Measurements from ENCODE around the gene PRKCA. TPM values are rescaled to one million over a fixed set of nuclear protein-coding genes. Genes with fewer than 3 reads are reported as not detected.
"Not testable (repeated sequence)": the region's sequence is repeated elsewhere in the genome, so short reads cannot be mapped to it uniquely, and the experiment has no call there.

Gene PRKCA
- total RNA-seq, 1 donor from 2014 or later = 2.2 TPM

DNA sequence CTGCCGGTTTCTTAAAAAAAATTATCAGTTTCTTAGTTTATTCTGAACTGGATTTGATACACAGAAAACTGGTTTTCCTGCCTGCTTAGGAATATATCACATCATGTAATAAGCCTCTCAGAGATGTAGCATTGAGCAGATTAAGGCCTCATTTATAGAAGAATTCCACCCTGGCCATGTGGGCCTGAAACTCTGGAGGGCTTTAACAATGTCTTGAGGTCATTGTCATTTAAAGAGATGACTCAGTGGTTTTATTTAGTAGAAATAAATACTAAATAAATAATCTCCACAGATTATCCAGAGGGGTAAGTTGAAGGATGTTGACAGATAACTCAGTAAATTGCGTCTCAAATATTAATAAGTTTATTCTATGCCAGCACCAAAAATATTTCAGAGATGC lies 56.9 kb downstream of the PRKCA start:
- Mint-ChIP-seq H3K27ac (no peak overlapping the region), H3K4me3 (no peak overlapping the region), H3K4me1 (no peaks in the 10 kb centered on the region), H3K36me3 (ENCODE audit: low read depth) (no peaks in the 10 kb centered on the region), H3K27me3 (no peaks in the 10 kb centered on the region), H3K9me3 (no peaks in the 10 kb centered on the region)
- TF ChIP-seq, protein P1, sequence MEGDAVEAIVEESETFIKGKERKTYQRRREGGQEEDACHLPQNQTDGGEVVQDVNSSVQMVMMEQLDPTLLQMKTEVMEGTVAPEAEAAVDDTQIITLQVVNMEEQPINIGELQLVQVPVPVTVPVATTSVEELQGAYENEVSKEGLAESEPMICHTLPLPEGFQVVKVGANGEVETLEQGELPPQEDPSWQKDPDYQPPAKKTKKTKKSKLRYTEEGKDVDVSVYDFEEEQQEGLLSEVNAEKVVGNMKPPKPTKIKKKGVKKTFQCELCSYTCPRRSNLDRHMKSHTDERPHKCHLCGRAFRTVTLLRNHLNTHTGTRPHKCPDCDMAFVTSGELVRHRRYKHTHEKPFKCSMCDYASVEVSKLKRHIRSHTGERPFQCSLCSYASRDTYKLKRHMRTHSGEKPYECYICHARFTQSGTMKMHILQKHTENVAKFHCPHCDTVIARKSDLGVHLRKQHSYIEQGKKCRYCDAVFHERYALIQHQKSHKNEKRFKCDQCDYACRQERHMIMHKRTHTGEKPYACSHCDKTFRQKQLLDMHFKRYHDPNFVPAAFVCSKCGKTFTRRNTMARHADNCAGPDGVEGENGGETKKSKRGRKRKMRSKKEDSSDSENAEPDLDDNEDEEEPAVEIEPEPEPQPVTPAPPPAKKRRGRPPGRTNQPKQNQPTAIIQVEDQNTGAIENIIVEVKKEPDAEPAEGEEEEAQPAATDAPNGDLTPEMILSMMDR (IDR thresholded peaks at IDR 0.05) = no peak
- no peak for DNase-seq
- POLR2A ChIA-PET = no interaction called here
- intact Hi-C loops (cut with micrococcal nuclease) = no loop called here
- CTCF ChIA-PET = no interaction called here
- ATAC-seq (ENCODE audit: low read depth) = no peak

GRCh38 chr17:66360961-66361565 lies 58.6 kb downstream of the PRKCA start:
- POLR2A ChIA-PET; DNase-seq; intact Hi-C loops (cut with micrococcal nuclease); CTCF ChIA-PET; H3K27ac Mint-ChIP-seq; H3K4me3 Mint-ChIP-seq; H3K27me3 Mint-ChIP-seq; H3K9me3 Mint-ChIP-seq; H3K36me3 Mint-ChIP-seq (ENCODE audit: low read depth); H3K4me1 Mint-ChIP-seq; ATAC-seq (ENCODE audit: low read depth): not testable (repeated sequence)

- H3K36me3 Mint-ChIP-seq (ENCODE audit: low read depth) = no peaks in the 10 kb centered on the region
- no peak overlapping the region for H3K27ac Mint-ChIP-seq
- intact Hi-C loops (cut with micrococcal nuclease) = no loop called here
- H3K4me1 Mint-ChIP-seq = no peaks in the 10 kb centered on the region
- ATAC-seq (ENCODE audit: low read depth) (no peak), DNase-seq (no peak)
- ChIA-PET POLR2A (no interaction called here), CTCF (no interaction called here)
- TF ChIP-seq, protein P1 (IDR thresholded peaks at IDR 0.05) = no peak
- H3K4me3 Mint-ChIP-seq = no peak overlapping the region
- no peaks in the 10 kb centered on the region for H3K9me3 Mint-ChIP-seq
- H3K27me3 Mint-ChIP-seq = peaks cover 3% of the 10 kb centered on the region
These were observed 62.1 kb downstream of the PRKCA start for GRCh38 chr17:66364508-66364907.

GRCh38 chr17:66364990-66365490 lies 62.6 kb downstream of the PRKCA start:
- ChIA-PET POLR2A (no interaction called here), CTCF (no interaction called here)
- Mint-ChIP-seq H3K27me3 (peaks cover 3% of the 10 kb centered on the region), H3K27ac (no peak overlapping the region), H3K36me3 (ENCODE audit: low read depth) (no peaks in the 10 kb centered on the region), H3K9me3 (no peaks in the 10 kb centered on the region), H3K4me3 (no peak overlapping the region), H3K4me1 (no peaks in the 10 kb centered on the region)
- ATAC-seq (ENCODE audit: low read depth) = no peak
- intact Hi-C loops (cut with micrococcal nuclease) = no loop called here
- TF ChIP-seq, protein P1 (IDR thresholded peaks at IDR 0.05) = no peak
- DNase-seq = no peak

DNA sequence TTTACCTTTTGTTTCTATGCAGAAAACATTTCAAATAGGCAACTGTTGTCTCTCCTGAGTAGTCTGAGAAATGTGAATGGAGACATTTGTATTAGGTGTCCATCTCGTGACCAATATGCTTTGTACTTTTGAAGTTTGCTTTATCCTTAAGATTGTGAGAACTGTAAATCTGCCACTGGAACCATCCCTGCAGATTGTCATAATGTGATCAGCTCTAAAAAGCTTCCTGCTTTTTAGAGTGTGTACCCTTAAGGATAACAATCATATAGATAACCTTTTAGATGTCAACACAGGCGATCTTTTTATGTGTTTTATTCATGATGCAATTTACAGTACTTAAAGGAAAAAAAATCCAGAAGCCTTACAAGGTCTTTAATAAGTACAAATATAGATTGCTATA lies 63.5 kb downstream of the PRKCA start:
- CTCF ChIA-PET = no interaction called here
- peaks cover 3% of the 10 kb centered on the region for H3K27me3 Mint-ChIP-seq
- no peaks in the 10 kb centered on the region for H3K4me1 Mint-ChIP-seq
- DNase-seq (no peak), ATAC-seq (ENCODE audit: low read depth) (no peak)
- TF ChIP-seq, protein P1 (IDR thresholded peaks at IDR 0.05) = no peak
- POLR2A ChIA-PET = no interaction called here
- no peak overlapping the region for H3K4me3 Mint-ChIP-seq
- no peak overlapping the region for H3K27ac Mint-ChIP-seq
- H3K36me3 Mint-ChIP-seq (ENCODE audit: low read depth) = no peaks in the 10 kb centered on the region
- no peaks in the 10 kb centered on the region for H3K9me3 Mint-ChIP-seq
- intact Hi-C loops (cut with micrococcal nuclease) = no loop called here

- CTCF ChIA-PET = no interaction called here
- H3K27ac Mint-ChIP-seq = no peak overlapping the region
- TF ChIP-seq, protein P1 (IDR thresholded peaks at IDR 0.05) = no peak
- H3K4me3 Mint-ChIP-seq = no peak overlapping the region
- POLR2A ChIA-PET = no interaction called here
- no peaks in the 10 kb centered on the region for H3K9me3 Mint-ChIP-seq
- ATAC-seq (ENCODE audit: low read depth) (no peak), DNase-seq (no peak)
- H3K36me3 Mint-ChIP-seq (ENCODE audit: low read depth) = no peaks in the 10 kb centered on the region
- intact Hi-C loops (cut with micrococcal nuclease) = no loop called here
- H3K27me3 Mint-ChIP-seq = peaks cover 3% of the 10 kb centered on the region
- no peaks in the 10 kb centered on the region for H3K4me1 Mint-ChIP-seq
These were observed 64.7 kb downstream of the PRKCA start for GRCh38 chr17:66367107-66367506.
